Colonic mucosa (tissue), 4 donors: ENCODE measurements around the gene ZCCHC24. TPM values are rescaled to one million over a fixed set of nuclear protein-coding genes. Genes with fewer than 3 reads are reported as not detected.

Experiments
- DNase-seq: peaks from one replicate; pipeline ENCODE4 v3.0.0-alpha.2; 2020
- H3K27ac ChIP-seq: fragments of 200-600 bp; one replicate; pipeline ENCODE4 v1.8.0; 2021
- H3K27me3 ChIP-seq: fragments of 200-600 bp; one replicate; pipeline ENCODE4 v1.8.0; 2021
- H3K36me3 ChIP-seq: fragments of 200-600 bp; one replicate; pipeline ENCODE4 v1.8.0; 2021
- H3K4me1 ChIP-seq: fragments of 200-600 bp; one replicate; pipeline ENCODE4 v1.8.0; 2021; ENCODE audit warnings: mild to moderate bottlenecking
- H3K4me3 ChIP-seq: fragments of 200-600 bp; one replicate; pipeline ENCODE4 v1.8.0; 2021
- H3K9ac ChIP-seq, 2 donors: one replicate each; pipeline ENCODE4 v1.7.0; 2013; ENCODE audit warnings: control low read depth in 2 of 2, low read depth in 2 of 2, low read length in 2 of 2
- H3K9me3 ChIP-seq: fragments of 200-600 bp; one replicate; pipeline ENCODE4 v1.8.0; 2021
- intact Hi-C: fragments of 100-400 bp; cut with DNase I; formaldehyde crosslinking; loops from one replicate; pipeline ENCODE4 v1.14.1; 2022
- total RNA-seq, 2 donors: library from RNA; stranded (reverse); fragmentation: NEBNext Ultra II Directional in 1 of 2; extraction: Animal tissue kit (Norgen Biotek cat#: 25700) in 1 of 2; gene quantifications; one replicate each; pipeline ENCODE4 v1.2.1, GENCODE V29; 2021
- TF ChIP-seq, protein P1 (sequence below): fragments of 200-600 bp; IDR thresholded peaks from one replicate; pipeline ENCODE4 v1.8.0; 2022; ENCODE audit warnings: antibody characterized with exemption, mild to moderate bottlenecking
- donor health status: healthy.
- donor health status: DM: no; HTN: no; CAD: no.
- donor health status: DM: no; HTN: no; CAD: no.

The ZCCHC24 gene
- total RNA-seq, 2 donors from 2014 or later: 4.6 to 19.1 TPM

DNA sequence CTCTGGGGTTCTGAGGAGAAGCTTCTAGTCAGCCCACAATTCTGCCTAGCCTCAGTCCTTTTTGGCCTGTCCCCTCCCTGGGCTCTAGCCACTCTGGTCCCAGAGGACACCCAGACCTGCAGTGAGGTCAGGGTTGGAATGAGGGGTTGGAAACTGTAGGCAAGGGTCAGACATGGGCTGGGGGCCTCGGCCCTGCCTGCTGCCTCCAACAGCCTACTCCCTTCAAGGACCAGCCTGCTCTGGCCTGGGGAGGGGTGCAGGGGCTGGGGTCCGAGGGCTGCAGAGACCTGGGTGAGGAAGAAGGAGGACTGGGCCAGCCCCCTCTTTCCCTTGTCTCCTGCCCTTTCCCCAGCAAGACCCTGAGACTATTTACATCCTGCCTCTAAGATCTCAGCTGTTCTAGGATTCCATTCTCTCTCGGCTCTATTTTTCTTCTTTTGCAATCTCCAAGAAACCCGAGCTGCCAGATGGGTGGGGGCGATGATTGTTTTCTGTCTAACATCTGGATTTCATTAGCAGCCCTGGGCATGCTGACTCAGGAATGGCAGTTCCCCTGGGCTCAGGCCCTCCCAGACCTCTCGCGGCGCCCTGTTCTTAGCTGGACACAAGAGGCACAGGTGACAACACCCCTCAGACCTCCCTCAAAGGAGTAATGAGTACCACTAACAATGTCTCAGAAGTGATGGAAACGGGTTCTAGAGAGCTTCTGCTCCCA is 23.1 kb downstream of the ZCCHC24 start:
- no peaks in the 10 kb centered on the region for H3K4me1 ChIP-seq
- TF ChIP-seq, protein P1, sequence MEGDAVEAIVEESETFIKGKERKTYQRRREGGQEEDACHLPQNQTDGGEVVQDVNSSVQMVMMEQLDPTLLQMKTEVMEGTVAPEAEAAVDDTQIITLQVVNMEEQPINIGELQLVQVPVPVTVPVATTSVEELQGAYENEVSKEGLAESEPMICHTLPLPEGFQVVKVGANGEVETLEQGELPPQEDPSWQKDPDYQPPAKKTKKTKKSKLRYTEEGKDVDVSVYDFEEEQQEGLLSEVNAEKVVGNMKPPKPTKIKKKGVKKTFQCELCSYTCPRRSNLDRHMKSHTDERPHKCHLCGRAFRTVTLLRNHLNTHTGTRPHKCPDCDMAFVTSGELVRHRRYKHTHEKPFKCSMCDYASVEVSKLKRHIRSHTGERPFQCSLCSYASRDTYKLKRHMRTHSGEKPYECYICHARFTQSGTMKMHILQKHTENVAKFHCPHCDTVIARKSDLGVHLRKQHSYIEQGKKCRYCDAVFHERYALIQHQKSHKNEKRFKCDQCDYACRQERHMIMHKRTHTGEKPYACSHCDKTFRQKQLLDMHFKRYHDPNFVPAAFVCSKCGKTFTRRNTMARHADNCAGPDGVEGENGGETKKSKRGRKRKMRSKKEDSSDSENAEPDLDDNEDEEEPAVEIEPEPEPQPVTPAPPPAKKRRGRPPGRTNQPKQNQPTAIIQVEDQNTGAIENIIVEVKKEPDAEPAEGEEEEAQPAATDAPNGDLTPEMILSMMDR: no peak
- H3K27me3 ChIP-seq: no peaks in the 10 kb centered on the region
- no peak overlapping the region for H3K4me3 ChIP-seq
- no peaks in the 10 kb centered on the region for H3K36me3 ChIP-seq
- DNase-seq: no peak
- no peaks in the 10 kb centered on the region for H3K9me3 ChIP-seq
- H3K27ac ChIP-seq: peak overlapping the region; percentile 34
- no peak overlapping the region for H3K9ac ChIP-seq
- intact Hi-C loops: no loop called here

DNA sequence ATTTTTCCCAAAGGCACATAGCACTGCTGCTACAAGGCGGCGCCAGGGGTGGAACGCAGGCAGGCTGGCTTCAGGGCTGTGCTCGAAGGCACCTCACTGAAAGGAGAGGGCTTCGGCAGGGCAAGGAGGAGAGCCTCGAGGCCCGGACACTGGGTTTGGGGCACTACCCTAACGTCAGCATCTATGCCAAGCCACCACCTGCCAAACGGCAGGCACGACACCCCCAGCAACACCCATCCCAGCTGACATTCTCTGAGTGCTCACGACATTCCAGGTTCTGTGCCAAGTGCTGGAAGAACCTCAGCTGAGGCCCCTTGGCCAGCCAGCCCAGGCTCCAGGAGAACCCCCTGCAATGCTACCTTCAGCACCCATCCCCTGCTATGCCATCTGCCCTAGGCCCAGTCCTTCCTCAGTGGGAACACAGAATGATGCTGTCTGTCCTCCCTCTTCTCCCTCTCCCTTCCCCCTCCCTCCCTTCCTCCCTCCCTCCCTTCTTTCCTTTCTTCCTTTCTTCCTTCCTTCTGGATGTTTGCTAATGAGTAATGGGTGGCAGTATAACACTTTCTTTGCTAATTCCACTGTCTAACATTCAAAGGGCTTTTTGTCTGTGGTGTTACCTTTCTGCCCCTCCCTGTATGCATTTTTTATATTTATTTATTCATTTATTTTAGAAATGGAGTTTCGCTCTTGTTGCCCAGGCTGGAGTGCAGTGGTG is 24.3 kb downstream of the ZCCHC24 start:
- Histone ChIP-seq H3K9ac (no peak overlapping the region), H3K36me3 (no peaks in the 10 kb centered on the region), H3K27me3 (no peaks in the 10 kb centered on the region), H3K27ac (no peak overlapping the region), H3K4me1 (no peaks in the 10 kb centered on the region), H3K9me3 (no peaks in the 10 kb centered on the region), H3K4me3 (no peak overlapping the region)
- TF ChIP-seq, protein P1: no peak
- DNase-seq: no peak
- intact Hi-C loops: no loop called here

DNA sequence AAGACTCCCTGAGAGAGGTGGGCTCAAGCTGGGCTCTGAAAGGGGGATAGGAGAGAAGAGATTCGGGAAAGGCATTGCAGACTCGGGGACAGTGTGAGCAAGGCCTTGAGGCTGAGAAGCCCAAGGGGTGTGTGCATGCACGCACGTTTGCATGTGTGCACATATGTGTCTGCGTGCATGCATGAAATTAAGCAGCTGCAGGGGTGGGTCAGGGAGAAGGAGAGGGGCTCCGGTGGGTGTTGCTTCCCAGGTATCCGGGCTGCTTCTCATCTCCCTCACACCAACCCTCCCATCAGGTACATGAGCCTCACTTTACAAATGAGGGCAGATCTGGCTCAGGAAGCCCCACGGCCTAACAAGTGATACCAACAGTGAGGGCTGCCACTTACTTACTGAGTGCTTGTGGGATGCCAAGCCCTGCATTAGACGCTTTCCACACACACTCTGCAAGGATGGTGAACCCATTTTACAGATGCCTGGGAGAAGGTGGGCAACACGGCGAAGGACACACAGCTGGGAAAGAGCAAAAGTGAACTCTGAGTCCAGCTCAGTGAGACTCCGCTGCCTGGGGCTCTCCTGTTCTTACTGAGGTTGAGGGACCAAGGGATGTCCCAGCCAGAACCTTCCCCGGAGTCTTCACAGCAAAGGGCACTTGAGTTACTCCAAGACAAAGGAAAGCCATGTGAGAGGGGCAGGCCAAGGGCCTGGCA is 26.4 kb downstream of the ZCCHC24 start:
- Histone ChIP-seq H3K9ac (no peak overlapping the region), H3K27me3 (no peaks in the 10 kb centered on the region), H3K4me1 (no peaks in the 10 kb centered on the region), H3K9me3 (no peaks in the 10 kb centered on the region), H3K27ac (no peak overlapping the region), H3K4me3 (no peak overlapping the region), H3K36me3 (no peaks in the 10 kb centered on the region)
- DNase-seq: no peak
- intact Hi-C loops: no loop called here
- TF ChIP-seq, protein P1: no peak

GRCh38 chr10:79418274-79418673 is 27.1 kb downstream of the ZCCHC24 start:
- Histone ChIP-seq H3K9ac (no peak overlapping the region), H3K4me1 (no peaks in the 10 kb centered on the region)

GRCh38 chr10:79417731-79418130 is 27.7 kb downstream of the ZCCHC24 start:
- TF ChIP-seq, protein P1: no peak
- no peaks in the 10 kb centered on the region for H3K27me3 ChIP-seq
- H3K36me3 ChIP-seq: no peaks in the 10 kb centered on the region
- intact Hi-C loops: no loop called here
- no peaks in the 10 kb centered on the region for H3K4me1 ChIP-seq
- H3K9me3 ChIP-seq: no peaks in the 10 kb centered on the region
- no peak overlapping the region for H3K27ac ChIP-seq
- no peak overlapping the region for H3K4me3 ChIP-seq
- DNase-seq: no peak
- H3K9ac ChIP-seq: no peak overlapping the region

More at GRCh38 chr10:79418274-79418673, 27.1 kb downstream of the ZCCHC24 start:
- intact Hi-C loops: no loop called here
- no peaks in the 10 kb centered on the region for H3K27me3 ChIP-seq
- DNase-seq: no peak
- H3K4me3 ChIP-seq: no peak overlapping the region
- H3K9me3 ChIP-seq: no peaks in the 10 kb centered on the region
- no peaks in the 10 kb centered on the region for H3K36me3 ChIP-seq
- TF ChIP-seq, protein P1: no peak
- no peak overlapping the region for H3K27ac ChIP-seq
